Measurements from ENCODE around the gene PDE12. TPM values are rescaled to one million over a fixed set of nuclear protein-coding genes. Genes with fewer than 3 reads are reported as not detected.

Gene PDE12
- total and polyA plus RNA-seq, 2 of the 13 experiments (the other 11 are each of a cell fraction or from before 2014, with no cell fraction given) = 9.0 to 17.8 TPM

DNA sequence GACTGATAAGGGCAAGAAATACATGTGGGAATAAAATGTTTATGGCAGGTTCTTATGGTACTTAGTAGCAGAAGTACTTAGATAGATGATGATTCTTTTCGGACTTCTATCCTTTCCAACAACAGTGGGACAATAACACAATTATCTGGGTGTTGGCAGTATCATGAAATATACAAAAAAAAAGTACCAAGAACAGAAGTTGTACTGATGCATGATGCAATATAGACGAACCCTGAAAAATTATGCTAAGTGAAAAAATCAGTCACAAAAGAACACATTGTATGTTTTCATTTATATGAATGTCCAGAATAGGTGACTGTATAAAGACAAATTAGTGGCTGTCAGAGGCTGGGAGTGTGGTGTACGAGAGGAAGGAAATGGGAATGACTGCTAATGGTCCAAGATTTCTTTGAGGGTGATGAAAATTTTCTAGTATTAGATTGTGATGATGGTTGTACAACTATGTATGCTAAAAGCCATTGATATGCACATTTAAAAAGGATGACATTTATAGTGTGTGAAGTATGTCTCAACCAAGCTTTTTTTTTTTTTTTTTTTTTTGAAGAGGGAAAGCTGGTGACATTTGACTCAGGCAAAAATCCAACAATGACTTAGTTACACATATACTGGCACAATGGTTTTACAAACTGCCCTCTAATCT is 20.0 kb downstream of the PDE12 start:
- Histone ChIP-seq H3K27ac (ENCODE audit: extremely low read length, insufficient read depth, low read length) (no peak overlapping the region), H3K79me2 (ENCODE audit: insufficient read depth, low read length) (peaks cover 53% of the 10 kb centered on the region), H3K9me3 (ENCODE audit: low read length) (no peaks in the 10 kb centered on the region), H3K4me1 (ENCODE audit: insufficient read depth, low read length) (peaks cover 6% of the 10 kb centered on the region; the same call in 1 of the 2 replicates), H3K4me3 (replicated peaks in 1 of 3; ENCODE audit: insufficient read depth in 1 of 3, low read depth in 2 of 3, low read length in 3 of 3) (no peak overlapping the region), H3K4me2 (ENCODE audit: low read depth, low read length) (no peak overlapping the region), H3K27me3 (ENCODE audit: control insufficient read depth in 1 of 2, insufficient read depth in 2 of 2, low read length in 2 of 2) (no peaks in the 10 kb centered on the region), H3K9ac (ENCODE audit: insufficient read depth, low read depth, low read length) (no peak overlapping the region), H4K20me1 (ENCODE audit: insufficient read depth, low read length) (peaks cover 36% of the 10 kb centered on the region), H3K36me3 (replicated peaks in 1 of 2; ENCODE audit: control insufficient read depth in 1 of 2, insufficient read depth in 2 of 2, low read length in 2 of 2) (peaks cover 6 to 82% of the 10 kb centered on the region in 2 experiments), H2AFZ (ENCODE audit: low read length) (no peak overlapping the region)
- intact Hi-C loops (cut with micrococcal nuclease; ENCODE audit: unreplicated experiment) = no loop called here
- ATAC-seq (no peak), FAIRE-seq (no peak), DNase-seq (ENCODE audit: low spot score) (no peak)
- in situ Hi-C loops (cut with HindIII; ENCODE audit: extremely low pct_ligation_motif_present, low pct_unique_long_range_greater_than_20kb) = no loop called here
- ChIA-PET POLR2A (no interaction called here), CTCF (ENCODE audit: low intra/inter-chr PET ratio, low total read pairs) (no interaction called here)
- WGBS (ENCODE audit: low lambda C conversion rate) = 95% methylated on average over 3 of the region's 3 CpGs
- no TSS peak for BruUV-seq (replicated peaks)
- TF ChIP-seq ATF7 (IDR thresholded peaks at IDR 0.05) = peak; percentile 30; the same call in 1 of the 2 replicates
- TF ChIP-seq ATF7 (CRISPR knock-in tag; IDR thresholded peaks at IDR 0.05) = no peak
- TF ChIP-seq HMGA1 (CRISPR knock-in tag; conservative IDR thresholded peaks at IDR 0.05) = no peak

DNA sequence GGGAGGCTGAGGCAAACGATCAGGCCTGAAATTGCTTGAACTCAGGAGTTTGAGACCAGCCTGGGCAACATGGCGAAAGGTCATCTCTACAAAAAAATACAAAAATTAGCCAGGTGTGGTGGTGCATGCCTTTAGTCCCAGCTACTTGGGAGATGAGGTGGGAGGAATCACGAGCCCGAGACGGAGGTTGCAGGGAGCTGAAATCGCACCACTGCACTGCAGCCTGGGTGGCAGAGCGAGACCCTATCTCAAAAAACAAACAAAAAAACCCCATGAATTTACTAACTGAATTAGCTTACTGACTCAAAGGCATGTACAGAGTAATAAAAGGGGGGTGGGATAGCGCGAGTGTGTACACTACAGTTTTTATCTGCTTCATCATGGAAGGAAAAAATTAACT is 21.7 kb downstream of the PDE12 start:
- ATAC-seq (no peak), DNase-seq (ENCODE audit: low spot score) (no peak), FAIRE-seq (no peak)
- Histone ChIP-seq H3K4me2 (ENCODE audit: low read depth, low read length) (no peak overlapping the region), H4K20me1 (ENCODE audit: insufficient read depth, low read length) (peaks cover 38% of the 10 kb centered on the region), H3K27me3 (ENCODE audit: control insufficient read depth in 1 of 2, insufficient read depth in 2 of 2, low read length in 2 of 2) (no peaks in the 10 kb centered on the region), H3K79me2 (ENCODE audit: insufficient read depth, low read length) (peaks cover 65% of the 10 kb centered on the region), H2AFZ (ENCODE audit: low read length) (no peak overlapping the region), H3K4me1 (ENCODE audit: insufficient read depth, low read length) (peaks cover 6% of the 10 kb centered on the region; the same call in 1 of the 2 replicates), H3K4me3 (replicated peaks in 1 of 3; ENCODE audit: insufficient read depth in 1 of 3, low read depth in 2 of 3, low read length in 3 of 3) (no peak overlapping the region), H3K36me3 (replicated peaks in 1 of 2; ENCODE audit: control insufficient read depth in 1 of 2, insufficient read depth in 2 of 2, low read length in 2 of 2) (peaks cover 4 to 79% of the 10 kb centered on the region in 2 experiments), H3K9ac (ENCODE audit: insufficient read depth, low read depth, low read length) (no peak overlapping the region), H3K27ac (ENCODE audit: extremely low read length, insufficient read depth, low read length) (no peak overlapping the region), H3K9me3 (ENCODE audit: low read length) (no peaks in the 10 kb centered on the region)
- WGBS (ENCODE audit: low lambda C conversion rate) = 97% methylated on average over 9 of the region's 9 CpGs
- TF ChIP-seq RAD21 (CRISPR knock-in tag; IDR thresholded peaks at IDR 0.05) (no peak), ZNF790 (CRISPR knock-in tag; IDR thresholded peaks at IDR 0.05; ENCODE audit: borderline replicate concordance) (no peak)
- intact Hi-C loops (cut with micrococcal nuclease; ENCODE audit: unreplicated experiment) = no loop called here
- POLR2A ChIA-PET = interaction anchor here (0.6 to 1.7 kb wide), 4 partner anchors 9 to 21 kb away, joined by 3 to 4 read pairs (median 4); partner anchors contain the start of gene ARF4
- BruUV-seq (replicated peaks) = no TSS peak
- CTCF ChIA-PET (ENCODE audit: low intra/inter-chr PET ratio, low total read pairs) = no interaction called here
- in situ Hi-C loops (cut with HindIII; ENCODE audit: extremely low pct_ligation_motif_present, low pct_unique_long_range_greater_than_20kb) = no loop called here

Data from HepG2 (cell line).